HepG2 (cell line): ENCODE data around the gene TAS2R40.

Source experiments
- BHLHE40 ChIP-seq: IDR thresholded peaks from 2 replicates; pipeline ENCODE4 v1.6.1; 2011; ENCODE audit warnings: low read length, improper control_type of control experiment
- DDIT3 ChIP-seq: sonication (generic); formaldehyde crosslinking; IDR thresholded peaks from 2 replicates; pipeline ENCODE4 v1.4.0; 2020; ENCODE audit warnings: mild to moderate bottlenecking, missing genetic modification reagents
- EP300 ChIP-seq, 3 experiments: sonication (generic) in 1 of 3; formaldehyde crosslinking in 1 of 3; IDR thresholded peaks; 2 replicates each; pipeline versions ENCODE4 v1.5.1 to v1.6.1; 2011 to 2020; ENCODE audit warnings: low read depth in 2 of 3, low read length in 2 of 3, borderline replicate concordance in 1 of 3, improper control_type of control experiment in 1 of 3, mild to moderate bottlenecking in 1 of 3, missing genetic modification reagents in 1 of 3, moderate library complexity in 1 of 3
- MTA1 ChIP-seq: sonication (generic); formaldehyde crosslinking; IDR thresholded peaks from 2 replicates; pipeline ENCODE4 v1.4.0; 2020; ENCODE audit warnings: missing genetic modification reagents, mild to moderate bottlenecking, borderline replicate concordance
- NR1H2 ChIP-seq: sonication (generic); formaldehyde crosslinking; IDR thresholded peaks from 2 replicates; pipeline ENCODE4 v1.8.1; 2022; ENCODE audit warnings: low read depth, missing genetic modification reagents, borderline replicate concordance
- RAD51 ChIP-seq: fragments of 450-650 bp; IDR thresholded peaks from 2 replicates; pipeline ENCODE4 v1.6.1; 2016; ENCODE audit warnings: borderline replicate concordance
- ZNF747 ChIP-seq: sonication (generic); formaldehyde crosslinking; IDR thresholded peaks from 2 replicates; pipeline ENCODE4 v1.8.1; 2023; ENCODE audit warnings: missing genetic modification reagents, mild to moderate bottlenecking, borderline replicate concordance
- ZNF766 ChIP-seq: sonication (generic); formaldehyde crosslinking; IDR thresholded peaks from 2 replicates; pipeline ENCODE4 v1.5.0; 2020; ENCODE audit warnings: missing genetic modification reagents, borderline replicate concordance
- ZNF879 ChIP-seq: sonication (generic); formaldehyde crosslinking; IDR thresholded peaks from 2 replicates; pipeline ENCODE4 v1.8.1; 2023; ENCODE audit warnings: missing genetic modification reagents
- ZSCAN9 ChIP-seq: IDR thresholded peaks from 2 replicates; pipeline ENCODE4 v1.6.1; 2016; ENCODE audit warnings: borderline replicate concordance
- TF ChIP-seq, protein P1 (sequence below): sonication (generic); formaldehyde crosslinking; IDR thresholded peaks from 2 replicates; pipeline ENCODE4 v1.5.0; 2020; ENCODE audit warnings: mild to moderate bottlenecking, missing genetic modification reagents, moderate library complexity
- TF ChIP-seq, protein P2 (sequence below): sonication (generic); formaldehyde crosslinking; IDR thresholded peaks from 2 replicates; pipeline ENCODE4 v1.4.0; 2020; ENCODE audit warnings: missing genetic modification reagents, borderline replicate concordance

- TF ChIP-seq EP300 (IDR thresholded peaks at IDR 0.05; ENCODE audit: low read depth in 2 of 2, low read length in 2 of 2) (no peak), EP300 (CRISPR knock-in tag; IDR thresholded peaks at IDR 0.05; ENCODE audit: borderline replicate concordance) (no peak), RAD51 (no peak), NR1H2 (CRISPR knock-in tag) (no peak), ZNF879 (CRISPR knock-in tag) (no peak), BHLHE40 (no peak), ZNF747 (CRISPR knock-in tag) (no peak), MTA1 (CRISPR knock-in tag) (no peak), ZNF766 (CRISPR knock-in tag) (no peak), DDIT3 (no peak), ZSCAN9 (no peak)
- TF ChIP-seq, protein P1, sequence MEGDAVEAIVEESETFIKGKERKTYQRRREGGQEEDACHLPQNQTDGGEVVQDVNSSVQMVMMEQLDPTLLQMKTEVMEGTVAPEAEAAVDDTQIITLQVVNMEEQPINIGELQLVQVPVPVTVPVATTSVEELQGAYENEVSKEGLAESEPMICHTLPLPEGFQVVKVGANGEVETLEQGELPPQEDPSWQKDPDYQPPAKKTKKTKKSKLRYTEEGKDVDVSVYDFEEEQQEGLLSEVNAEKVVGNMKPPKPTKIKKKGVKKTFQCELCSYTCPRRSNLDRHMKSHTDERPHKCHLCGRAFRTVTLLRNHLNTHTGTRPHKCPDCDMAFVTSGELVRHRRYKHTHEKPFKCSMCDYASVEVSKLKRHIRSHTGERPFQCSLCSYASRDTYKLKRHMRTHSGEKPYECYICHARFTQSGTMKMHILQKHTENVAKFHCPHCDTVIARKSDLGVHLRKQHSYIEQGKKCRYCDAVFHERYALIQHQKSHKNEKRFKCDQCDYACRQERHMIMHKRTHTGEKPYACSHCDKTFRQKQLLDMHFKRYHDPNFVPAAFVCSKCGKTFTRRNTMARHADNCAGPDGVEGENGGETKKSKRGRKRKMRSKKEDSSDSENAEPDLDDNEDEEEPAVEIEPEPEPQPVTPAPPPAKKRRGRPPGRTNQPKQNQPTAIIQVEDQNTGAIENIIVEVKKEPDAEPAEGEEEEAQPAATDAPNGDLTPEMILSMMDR (CRISPR knock-in tag): no peak
- TF ChIP-seq, protein P2, sequence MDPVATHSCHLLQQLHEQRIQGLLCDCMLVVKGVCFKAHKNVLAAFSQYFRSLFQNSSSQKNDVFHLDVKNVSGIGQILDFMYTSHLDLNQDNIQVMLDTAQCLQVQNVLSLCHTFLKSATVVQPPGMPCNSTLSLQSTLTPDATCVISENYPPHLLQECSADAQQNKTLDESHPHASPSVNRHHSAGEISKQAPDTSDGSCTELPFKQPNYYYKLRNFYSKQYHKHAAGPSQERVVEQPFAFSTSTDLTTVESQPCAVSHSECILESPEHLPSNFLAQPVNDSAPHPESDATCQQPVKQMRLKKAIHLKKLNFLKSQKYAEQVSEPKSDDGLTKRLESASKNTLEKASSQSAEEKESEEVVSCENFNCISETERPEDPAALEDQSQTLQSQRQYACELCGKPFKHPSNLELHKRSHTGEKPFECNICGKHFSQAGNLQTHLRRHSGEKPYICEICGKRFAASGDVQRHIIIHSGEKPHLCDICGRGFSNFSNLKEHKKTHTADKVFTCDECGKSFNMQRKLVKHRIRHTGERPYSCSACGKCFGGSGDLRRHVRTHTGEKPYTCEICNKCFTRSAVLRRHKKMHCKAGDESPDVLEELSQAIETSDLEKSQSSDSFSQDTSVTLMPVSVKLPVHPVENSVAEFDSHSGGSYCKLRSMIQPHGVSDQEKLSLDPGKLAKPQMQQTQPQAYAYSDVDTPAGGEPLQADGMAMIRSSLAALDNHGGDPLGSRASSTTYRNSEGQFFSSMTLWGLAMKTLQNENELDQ (CRISPR knock-in tag): no peak
Observed at GRCh38 chr7:143245123-143245522, 23.3 kb downstream of the TAS2R40 start.
